ENCODE measurements around the gene ETS2.
A peak's percentile ranks its signal among the peaks of the same experiment; 100 is the strongest.

ETS2 gene

GRCh38 chr21:38815060-38815405 lies 9.3 kb downstream of the ETS2 start:
- peaks cover 95% of the 10 kb centered on the region for H3K36me3 ChIP-seq (ENCODE audit: low read depth)
- H3K27me3 ChIP-seq (ENCODE audit: insufficient read depth, poor library complexity, severe bottlenecking) = no peaks in the 10 kb centered on the region
- ATAC-seq (ENCODE audit: low read depth) = no peak
- TF ChIP-seq CTCF (IDR thresholded peaks at IDR 0.05; ENCODE audit: poor library complexity, severe bottlenecking) = no peak
- H3K4me1 ChIP-seq (ENCODE audit: insufficient read depth, poor library complexity, severe bottlenecking) = peaks cover 72% of the 10 kb centered on the region
- peak overlapping the region; percentile 93 for H3K27ac ChIP-seq (ENCODE audit: poor library complexity, severe bottlenecking)
- H3K9me3 ChIP-seq (ENCODE audit: severe bottlenecking) = no peaks in the 10 kb centered on the region
- H3K4me3 ChIP-seq (ENCODE audit: severe bottlenecking) = no peak overlapping the region
- DNase-seq (ENCODE audit: low spot score) = no peak

- Histone ChIP-seq H3K27ac (ENCODE audit: poor library complexity, severe bottlenecking) (peak overlapping the region; percentile 76), H3K9me3 (ENCODE audit: severe bottlenecking) (no peaks in the 10 kb centered on the region), H3K4me1 (ENCODE audit: insufficient read depth, poor library complexity, severe bottlenecking) (peaks cover 65% of the 10 kb centered on the region), H3K36me3 (ENCODE audit: low read depth) (peaks cover 97% of the 10 kb centered on the region), H3K4me3 (ENCODE audit: severe bottlenecking) (no peak overlapping the region), H3K27me3 (ENCODE audit: insufficient read depth, poor library complexity, severe bottlenecking) (no peaks in the 10 kb centered on the region)
- DNase-seq (ENCODE audit: low spot score) (no peak), ATAC-seq (ENCODE audit: low read depth) (no peak)
- TF ChIP-seq CTCF (IDR thresholded peaks at IDR 0.05; ENCODE audit: poor library complexity, severe bottlenecking) = no peak
These were observed 10.8 kb downstream of the ETS2 start for GRCh38 chr21:38816400-38816977.

- no peak for TF ChIP-seq CTCF (IDR thresholded peaks at IDR 0.05; ENCODE audit: poor library complexity, severe bottlenecking)
- peaks cover 53% of the 10 kb centered on the region for H3K4me1 ChIP-seq (ENCODE audit: insufficient read depth, poor library complexity, severe bottlenecking)
- peak overlapping the region; percentile 76 for H3K27ac ChIP-seq (ENCODE audit: poor library complexity, severe bottlenecking)
- H3K9me3 ChIP-seq (ENCODE audit: severe bottlenecking) = no peaks in the 10 kb centered on the region
- ATAC-seq (ENCODE audit: low read depth) = peak; percentile 73
- no peak overlapping the region for H3K4me3 ChIP-seq (ENCODE audit: severe bottlenecking)
- H3K27me3 ChIP-seq (ENCODE audit: insufficient read depth, poor library complexity, severe bottlenecking) = no peaks in the 10 kb centered on the region
- peaks cover 97% of the 10 kb centered on the region for H3K36me3 ChIP-seq (ENCODE audit: low read depth)
- DNase-seq (ENCODE audit: low spot score) = no peak
These were observed 11.9 kb downstream of the ETS2 start for GRCh38 chr21:38817371-38818324.

GRCh38 chr21:38818325-38818723 lies 12.6 kb downstream of the ETS2 start:
- DNase-seq (ENCODE audit: low spot score) = no peak
- Histone ChIP-seq H3K4me3 (ENCODE audit: severe bottlenecking) (no peak overlapping the region), H3K4me1 (ENCODE audit: insufficient read depth, poor library complexity, severe bottlenecking) (peaks cover 48% of the 10 kb centered on the region), H3K36me3 (ENCODE audit: low read depth) (peaks cover 97% of the 10 kb centered on the region), H3K9me3 (ENCODE audit: severe bottlenecking) (no peaks in the 10 kb centered on the region), H3K27ac (ENCODE audit: poor library complexity, severe bottlenecking) (peak overlapping the region; percentile 76), H3K27me3 (ENCODE audit: insufficient read depth, poor library complexity, severe bottlenecking) (no peaks in the 10 kb centered on the region)
- no peak for TF ChIP-seq CTCF (IDR thresholded peaks at IDR 0.05; ENCODE audit: poor library complexity, severe bottlenecking)
- no peak; the same call in 2 of the 3 replicates for ATAC-seq (ENCODE audit: low read depth)
